ENCODE measurements around the gene CALCA. TPM values are rescaled to one million over a fixed set of nuclear protein-coding genes. Genes with fewer than 3 reads are reported as not detected.

The CALCA gene
- total RNA-seq, 1 donor from 2014 or later: not detected

DNA sequence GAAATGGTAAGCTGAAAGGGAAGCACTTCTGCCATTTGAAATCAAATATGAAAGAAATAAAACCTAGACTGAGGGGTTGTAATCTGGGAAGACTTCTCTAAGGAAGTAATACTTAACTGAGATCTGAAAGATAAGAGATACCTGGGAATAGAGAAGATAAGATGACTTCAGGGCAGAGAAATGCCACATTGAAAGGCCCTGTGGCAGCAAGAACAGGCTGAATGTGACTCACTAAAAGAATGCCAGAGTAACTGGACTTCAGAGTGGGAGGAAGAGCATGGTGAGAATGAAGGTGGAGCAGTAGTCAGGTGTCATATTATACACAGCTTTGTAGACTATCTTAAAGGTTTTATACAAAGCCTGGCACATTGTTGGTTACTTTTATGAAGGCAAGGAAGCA is 17.6 kb downstream of the CALCA start:
- Histone ChIP-seq H3K9me3 (no peaks in the 10 kb centered on the region), H3K36me3 (no peaks in the 10 kb centered on the region), H3K27me3 (ENCODE audit: low read depth) (no peaks in the 10 kb centered on the region), H3K27ac (no peak overlapping the region), H3K4me1 (no peaks in the 10 kb centered on the region), H3K4me3 (no peak overlapping the region)
- TF ChIP-seq CTCF (IDR thresholded peaks at IDR 0.05): no peak
- no peak for DNase-seq
- ATAC-seq: no peak
- intact Hi-C loops (cut with DNase I): no loop called here

GRCh38 chr11:14953904-14954303 is 18.2 kb downstream of the CALCA start:
- Histone ChIP-seq H3K4me3 (no peak overlapping the region), H3K36me3 (no peaks in the 10 kb centered on the region), H3K4me1 (no peaks in the 10 kb centered on the region), H3K27me3 (ENCODE audit: low read depth) (no peaks in the 10 kb centered on the region), H3K9me3 (no peaks in the 10 kb centered on the region), H3K27ac (no peak overlapping the region)
- TF ChIP-seq CTCF (IDR thresholded peaks at IDR 0.05): no peak
- intact Hi-C loops (cut with DNase I): no loop called here
- DNase-seq (no peak), ATAC-seq (no peak)

DNA sequence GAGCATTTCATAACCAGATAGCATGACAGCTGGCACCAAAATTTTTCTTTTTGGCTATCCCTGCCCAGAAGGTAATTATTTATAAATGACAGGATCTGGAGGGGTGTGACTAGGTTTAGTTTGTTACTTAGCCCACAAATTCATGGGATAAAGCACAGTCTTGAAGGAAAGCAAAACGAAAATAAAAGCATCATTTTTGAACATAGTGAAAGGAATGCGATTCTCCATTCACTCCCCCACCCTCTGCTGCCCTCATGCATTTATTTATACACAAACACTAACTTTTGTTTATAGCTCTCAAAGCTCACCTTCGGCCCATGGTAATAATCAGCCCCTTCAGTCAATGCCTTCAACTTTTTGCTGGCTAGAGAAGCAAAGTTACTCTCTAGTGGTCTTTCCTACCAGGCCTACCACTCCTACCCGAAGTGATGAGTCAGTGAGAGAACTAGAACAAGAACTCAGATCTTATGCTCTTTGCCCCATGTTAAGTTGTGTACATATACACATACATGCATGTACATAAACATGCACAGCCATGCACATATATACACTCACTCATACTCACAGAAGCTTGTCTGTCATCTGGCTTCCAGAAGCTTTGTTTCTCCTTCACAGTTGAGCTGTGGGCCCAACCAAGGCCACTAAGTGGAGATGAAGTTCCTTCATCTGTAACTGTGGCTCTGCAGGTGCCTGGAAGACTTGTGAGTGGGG is 22.6 kb downstream of the CALCA start:
- Histone ChIP-seq H3K36me3 (no peaks in the 10 kb centered on the region), H3K27me3 (ENCODE audit: low read depth) (no peaks in the 10 kb centered on the region), H3K9me3 (no peaks in the 10 kb centered on the region), H3K4me3 (no peak overlapping the region), H3K27ac (no peak overlapping the region), H3K4me1 (no peaks in the 10 kb centered on the region)
- DNase-seq (no peak), ATAC-seq (no peak)
- TF ChIP-seq CTCF (IDR thresholded peaks at IDR 0.05): no peak
- intact Hi-C loops (cut with DNase I): no loop called here

GRCh38 chr11:14942745-14943144 is 29.4 kb downstream of the CALCA start:
- no peaks in the 10 kb centered on the region for H3K4me1 ChIP-seq
- ATAC-seq (no peak), DNase-seq (no peak)
- no peak for TF ChIP-seq CTCF (IDR thresholded peaks at IDR 0.05)
- intact Hi-C loops (cut with DNase I): no loop called here
- H3K9me3 ChIP-seq: no peaks in the 10 kb centered on the region
- H3K27ac ChIP-seq: no peak overlapping the region
- no peak overlapping the region for H3K4me3 ChIP-seq
- no peaks in the 10 kb centered on the region for H3K27me3 ChIP-seq (ENCODE audit: low read depth)
- no peaks in the 10 kb centered on the region for H3K36me3 ChIP-seq

GRCh38 chr11:14938936-14939335 is 33.2 kb downstream of the CALCA start:
- Histone ChIP-seq H3K27ac (no peak overlapping the region), H3K4me1 (no peaks in the 10 kb centered on the region), H3K9me3 (no peaks in the 10 kb centered on the region), H3K27me3 (ENCODE audit: low read depth) (no peaks in the 10 kb centered on the region), H3K4me3 (no peak overlapping the region), H3K36me3 (no peaks in the 10 kb centered on the region)
- TF ChIP-seq CTCF (IDR thresholded peaks at IDR 0.05): no peak
- intact Hi-C loops (cut with DNase I): no loop called here
- no peak for ATAC-seq
- DNase-seq: no peak
